ENCODE data around the gene PAX8.

PAX8 gene

GRCh38 chr2:113181258-113182051 lies 97.3 kb downstream of the PAX8 start:
- DNase-seq, result no peak

GRCh38 chr2:113180131-113180946 lies 98.4 kb downstream of the PAX8 start:
- no peak for DNase-seq

- DNase-seq, result no peak
These were observed 99.2 kb downstream of the PAX8 start for GRCh38 chr2:113179446-113180045.

GRCh38 chr2:113178891-113179290 lies 99.8 kb downstream of the PAX8 start:
- DNase-seq, result no peak

- no peak for DNase-seq
These were observed 100.5 kb downstream of the PAX8 start for GRCh38 chr2:113178069-113178746.

GRCh38 chr2:113176696-113177355 lies 101.9 kb downstream of the PAX8 start:
- DNase-seq, result no peak

GRCh38 chr2:113175736-113176695 lies 102.7 kb downstream of the PAX8 start:
- no peak for DNase-seq

- DNase-seq, result no peak
These were observed 103.6 kb downstream of the PAX8 start for GRCh38 chr2:113175042-113175628.

- DNase-seq, result no peak
These were observed 104.4 kb downstream of the PAX8 start for GRCh38 chr2:113174376-113174750.

- DNase-seq, result no peak
These were observed 105.0 kb downstream of the PAX8 start, which contains the start of gene PSD4 for GRCh38 chr2:113173542-113174375. Gene PSD4, plus strand, starts transcription at chr2:113173971. Its CDS starts 8,486 bp downstream, at chr2:113182457.

- no peak for DNase-seq
These were observed 105.8 kb downstream of the PAX8 start for GRCh38 chr2:113172721-113173541.

GRCh38 chr2:113171334-113172075 lies 107.2 kb downstream of the PAX8 start:
- DNase-seq, result no peak

GRCh38 chr2:113169586-113169985 lies 109.1 kb downstream of the PAX8 start:
- no peak for DNase-seq

- DNase-seq, result no peak
These were observed 109.7 kb downstream of the PAX8 start for GRCh38 chr2:113169002-113169530.

GRCh38 chr2:113167962-113168340 lies 110.8 kb downstream of the PAX8 start:
- DNase-seq, result no peak

GRCh38 chr2:113167115-113167932 lies 111.4 kb downstream of the PAX8 start:
- DNase-seq, result no peak

- DNase-seq, result no peak
These were observed 112.5 kb downstream of the PAX8 start for GRCh38 chr2:113166187-113166645.
